ENCODE results near the gene ZNF792. TPM values are rescaled to one million over a fixed set of nuclear protein-coding genes. Genes with fewer than 3 reads are reported as not detected.

ZNF792 gene
- total and polyA plus RNA-seq, 2 of the 8 experiments (the other 6 are each of a cell fraction or from before 2014, with no cell fraction given), result 2.5 to 7.2 TPM

DNA sequence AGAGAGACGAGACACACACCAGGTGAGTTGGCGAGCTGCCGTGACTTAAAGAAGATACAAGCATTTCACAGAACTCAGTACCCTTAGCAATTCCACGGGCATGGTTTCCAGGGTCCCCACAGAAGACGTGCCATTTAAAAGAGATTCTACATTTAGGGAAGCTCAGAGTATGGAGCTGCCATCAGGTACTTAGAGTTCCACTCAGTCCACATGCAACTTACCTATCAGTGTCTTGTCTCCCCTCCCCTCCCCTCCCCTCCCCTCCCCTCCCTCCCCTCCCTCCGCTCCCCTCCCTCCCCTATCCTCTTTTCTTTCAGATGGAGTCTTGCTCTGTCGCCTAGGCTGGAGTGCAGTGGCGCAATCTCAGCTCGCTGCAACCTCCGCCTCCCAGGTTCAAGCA lies 25.1 kb downstream of the ZNF792 start:
- H3K56ac ChIP-seq (replicated peaks; ENCODE audit: insufficient read length, low read depth, low read length), result no peak overlapping the region
- no peak overlapping the region for H2AFZ ChIP-seq (ENCODE audit: low read length)
- no peak overlapping the region for H2BK120ac ChIP-seq (replicated peaks; ENCODE audit: low read depth, low read length)
- CTCF ChIA-PET (ENCODE audit: partially characterized antibody), result interaction anchor here (0.6 kb wide), 1 partner anchor 23 kb away, joined by 3 read pairs; no protein-coding TSS in a partner anchor
- H3K36me3 ChIP-seq (ENCODE audit: control insufficient read depth in 2 of 4, insufficient read depth in 4 of 4, low read length in 3 of 4), result peaks cover 3 to 27% (median 15%) of the 10 kb centered on the region in 4 experiments
- peaks cover 9 to 16% of the 10 kb centered on the region in 2 experiments for H3K9me3 ChIP-seq (ENCODE audit: insufficient read depth in 2 of 2, low read depth in 1 of 2, low read length in 1 of 2)
- H2BK20ac ChIP-seq (ENCODE audit: low read length), result no peak overlapping the region
- H3K14ac ChIP-seq (ENCODE audit: insufficient read length), result no peak overlapping the region
- no peak overlapping the region for H3K4ac ChIP-seq (replicated peaks; ENCODE audit: insufficient read length, low read depth, low read length)
- H2BK15ac ChIP-seq (ENCODE audit: low read length), result no peak overlapping the region
- no peaks in the 10 kb centered on the region for H3K79me1 ChIP-seq (ENCODE audit: low read depth, low read length)
- DNase-seq (ENCODE audit: low read depth in 1 of 2, low spot score in 2 of 2) (no peak), FAIRE-seq (no peak)
- no peaks in the 10 kb centered on the region for H3K23me2 ChIP-seq (ENCODE audit: low read depth, low read length)
- no peak overlapping the region for H4K8ac ChIP-seq (ENCODE audit: extremely low read depth, insufficient read depth, low read length)
- no peak overlapping the region for H3K18ac ChIP-seq (ENCODE audit: extremely low read depth, low read length)
- H3K79me2 ChIP-seq (ENCODE audit: control insufficient read depth in 1 of 2, insufficient read depth in 2 of 2, low read length in 2 of 2), result no peaks in the 10 kb centered on the region
- no peak overlapping the region for H3K4me3 ChIP-seq (ENCODE audit: extremely low read depth in 1 of 4, insufficient read depth in 2 of 4, low read depth in 3 of 4, low read length in 4 of 4)
- no peak overlapping the region for H3K4me2 ChIP-seq (ENCODE audit: insufficient read depth in 1 of 2, low read depth in 2 of 2, low read length in 2 of 2)
- H3K27me3 ChIP-seq (replicated peaks in 1 of 4; ENCODE audit: control insufficient read depth in 3 of 4, extremely low read depth in 1 of 4, insufficient read depth in 3 of 4, low read length in 3 of 4), result no peaks in the 10 kb centered on the region
- no peak overlapping the region for H3K23ac ChIP-seq (ENCODE audit: insufficient read length)
- POLR2A ChIA-PET (ENCODE audit: partially characterized antibody), result interaction anchor here (1.0 kb wide), 1 partner anchor 16 kb away, joined by 5 read pairs; no protein-coding TSS in a partner anchor
- no peaks in the 10 kb centered on the region for H4K20me1 ChIP-seq (replicated peaks in 1 of 2; ENCODE audit: control insufficient read depth in 1 of 2, insufficient read depth in 2 of 2, low read length in 2 of 2)
- H3K27ac ChIP-seq (ENCODE audit: low read depth, low read length), result no peak overlapping the region
- no peak overlapping the region for H4K91ac ChIP-seq (replicated peaks; ENCODE audit: insufficient read length, low read length)
- H3K4me1 ChIP-seq (replicated peaks in 1 of 4; ENCODE audit: control insufficient read depth in 3 of 4, insufficient read depth in 4 of 4, low read length in 3 of 4), result no peaks in the 10 kb centered on the region
- 91% methylated on average over 8 of the region's 10 CpGs; no CpG with 5 or more reads in 1 of the 2 experiments for WGBS, 2 experiments (ENCODE audit: extremely low coverage in 1 of 2, insufficient coverage in 1 of 2, insufficient read length in 1 of 2, insufficient replicate concordance in 2 of 2, low coverage in 1 of 2, low lambda C conversion rate in 2 of 2, missing lambda C conversion rate in 1 of 2)
- no peak for TF ChIP-seq HDAC2 (IDR thresholded peaks at IDR 0.05; ENCODE audit: borderline replicate concordance in 1 of 2, low read depth in 2 of 2, low read length in 2 of 2)
- TF ChIP-seq, protein P1, sequence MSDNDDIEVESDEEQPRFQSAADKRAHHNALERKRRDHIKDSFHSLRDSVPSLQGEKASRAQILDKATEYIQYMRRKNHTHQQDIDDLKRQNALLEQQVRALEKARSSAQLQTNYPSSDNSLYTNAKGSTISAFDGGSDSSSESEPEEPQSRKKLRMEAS (IDR thresholded peaks at IDR 0.05), result no peak
- H2BK5ac ChIP-seq (ENCODE audit: low read depth, low read length), result no peak overlapping the region
- no peak overlapping the region for H2BK12ac ChIP-seq (ENCODE audit: low read depth, low read length)
- H3K9ac ChIP-seq (replicated peaks in 1 of 4; ENCODE audit: extremely low read depth in 1 of 4, low read depth in 3 of 4, low read length in 3 of 4), result no peak overlapping the region
- H2AK5ac ChIP-seq (ENCODE audit: low read depth, low read length), result no peak overlapping the region
- no peak overlapping the region for H4K5ac ChIP-seq (ENCODE audit: insufficient read length, low read depth, low read length)

Measured in H1 (cell line).